Stimulated activated CD4-positive, alpha-beta T cell treated with anti-CD3 and anti-CD28 coated beads, Interleukin-1b, Interleukin-23, amount 100 ng/mL, for 4 hours (primary cell): ENCODE data around the gene CRLF1.

Experiments
- DNase-seq, 2 donors: peaks; one replicate each; pipeline ENCODE4 v3.0.0-alpha.2; 2020; ENCODE audit warnings: low read depth in 2 of 2

The CRLF1 gene

DNA sequence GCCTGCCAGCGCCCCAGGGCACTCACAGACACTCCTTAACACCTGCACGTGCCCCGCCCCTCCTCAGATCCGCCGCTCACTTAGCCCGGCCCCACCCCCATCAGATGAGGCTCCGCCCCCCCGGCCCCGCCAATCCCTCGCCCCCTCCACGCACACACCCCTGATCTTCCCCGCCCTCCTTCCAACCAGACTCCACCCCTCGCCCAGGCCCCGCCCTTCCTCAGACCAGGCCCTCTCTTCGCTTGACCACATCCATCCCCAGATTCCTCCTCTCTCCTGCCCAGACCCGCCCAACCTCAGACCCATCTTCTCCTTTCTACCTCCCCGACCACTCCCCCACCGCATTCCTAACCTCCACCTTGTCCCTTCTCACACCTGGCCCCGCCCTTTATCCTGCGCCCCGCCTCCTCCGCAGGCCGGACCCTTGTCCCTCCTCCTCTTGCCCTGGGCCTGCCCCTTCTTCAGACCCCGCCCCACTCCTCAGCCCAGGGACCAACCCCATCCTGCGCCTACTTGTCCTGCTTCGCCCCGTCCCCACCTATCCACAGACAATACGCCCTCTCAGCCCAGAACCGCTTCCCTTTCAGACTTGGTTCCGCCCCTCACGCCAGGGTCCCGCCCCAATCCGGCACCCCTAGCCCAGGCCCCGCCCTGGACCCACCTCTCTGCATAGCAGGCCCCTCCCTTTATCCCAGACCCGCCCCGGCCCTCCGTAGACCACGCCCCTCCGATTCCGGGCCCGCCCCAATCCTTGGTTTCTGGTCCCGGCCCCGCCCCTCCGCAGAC, 29.8 kb upstream of the CRLF1 start:
- DNase-seq = peak; percentile 99 to 100

DNA sequence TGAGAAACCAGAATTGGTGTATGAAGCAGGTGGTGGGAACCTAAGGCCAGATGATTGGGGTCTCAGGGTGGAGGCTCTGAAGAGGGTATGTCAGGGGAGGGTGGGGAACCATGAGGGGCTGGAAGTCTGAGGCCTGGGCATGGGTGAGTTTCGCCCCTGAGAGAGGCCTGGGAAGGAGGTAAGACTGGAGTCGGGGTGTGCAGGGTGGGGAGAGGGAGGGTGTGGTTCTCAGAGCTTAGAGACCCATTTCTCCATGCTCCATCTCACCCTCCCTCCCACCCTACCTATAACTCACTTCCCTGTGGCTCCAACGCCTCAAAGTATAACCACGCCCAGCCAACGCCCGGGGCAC, 29.2 kb upstream of the CRLF1 start:
- DNase-seq = no peak

DNA sequence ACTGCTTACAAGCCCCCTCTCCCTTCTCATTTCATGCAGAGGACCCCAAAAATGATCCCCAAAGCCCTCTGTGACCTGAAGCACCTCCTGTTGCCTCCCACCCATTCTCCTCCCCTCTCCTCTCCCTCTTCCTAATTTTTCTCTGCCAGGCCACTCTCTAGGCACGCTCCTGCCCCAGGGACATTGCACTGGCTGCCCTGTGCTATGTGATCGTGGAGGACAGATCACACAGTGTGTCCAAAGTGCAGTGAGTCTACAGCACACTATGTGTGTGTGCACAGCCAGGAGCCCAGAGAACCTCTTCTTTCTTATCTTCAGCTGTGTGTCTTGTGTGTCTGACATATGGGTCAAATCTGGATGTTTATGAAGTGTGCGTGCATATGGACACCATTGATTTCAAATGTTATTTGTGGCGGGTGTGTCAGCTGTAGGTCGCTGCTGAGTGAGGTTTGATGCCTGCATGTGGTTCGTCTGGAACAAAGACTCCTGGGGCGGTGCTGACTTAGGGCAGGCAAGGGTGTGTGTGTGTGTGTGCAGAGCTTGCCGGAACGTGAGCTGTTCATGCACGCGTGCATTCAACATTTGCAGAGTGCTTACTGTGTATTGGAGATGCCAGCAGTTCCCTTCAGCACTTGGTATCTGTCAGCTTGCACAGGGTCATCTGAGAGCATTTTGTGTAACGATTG, 28.2 kb upstream of the CRLF1 start:
- DNase-seq = no peak

DNA sequence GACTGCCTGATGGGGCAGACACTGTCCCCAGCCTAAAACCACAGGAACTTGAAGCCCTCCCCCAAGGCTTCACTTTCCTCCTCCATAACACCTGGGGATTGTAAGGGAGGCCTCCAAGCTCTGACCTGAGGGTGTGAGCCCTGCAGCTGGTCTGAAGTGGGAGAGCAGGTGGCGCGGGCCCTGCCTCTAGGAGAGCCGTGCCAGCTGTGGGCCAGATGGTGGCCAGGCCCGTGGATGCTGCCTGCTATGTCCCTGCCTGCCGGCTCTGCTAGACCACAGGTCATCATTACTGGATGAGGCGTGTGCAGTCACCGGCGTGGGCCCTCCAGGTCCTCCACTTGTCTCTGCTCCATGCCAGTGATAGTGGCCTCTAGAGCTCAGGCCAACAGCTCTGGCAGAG, 26.7 kb upstream of the CRLF1 start:
- no peak for DNase-seq

DNA sequence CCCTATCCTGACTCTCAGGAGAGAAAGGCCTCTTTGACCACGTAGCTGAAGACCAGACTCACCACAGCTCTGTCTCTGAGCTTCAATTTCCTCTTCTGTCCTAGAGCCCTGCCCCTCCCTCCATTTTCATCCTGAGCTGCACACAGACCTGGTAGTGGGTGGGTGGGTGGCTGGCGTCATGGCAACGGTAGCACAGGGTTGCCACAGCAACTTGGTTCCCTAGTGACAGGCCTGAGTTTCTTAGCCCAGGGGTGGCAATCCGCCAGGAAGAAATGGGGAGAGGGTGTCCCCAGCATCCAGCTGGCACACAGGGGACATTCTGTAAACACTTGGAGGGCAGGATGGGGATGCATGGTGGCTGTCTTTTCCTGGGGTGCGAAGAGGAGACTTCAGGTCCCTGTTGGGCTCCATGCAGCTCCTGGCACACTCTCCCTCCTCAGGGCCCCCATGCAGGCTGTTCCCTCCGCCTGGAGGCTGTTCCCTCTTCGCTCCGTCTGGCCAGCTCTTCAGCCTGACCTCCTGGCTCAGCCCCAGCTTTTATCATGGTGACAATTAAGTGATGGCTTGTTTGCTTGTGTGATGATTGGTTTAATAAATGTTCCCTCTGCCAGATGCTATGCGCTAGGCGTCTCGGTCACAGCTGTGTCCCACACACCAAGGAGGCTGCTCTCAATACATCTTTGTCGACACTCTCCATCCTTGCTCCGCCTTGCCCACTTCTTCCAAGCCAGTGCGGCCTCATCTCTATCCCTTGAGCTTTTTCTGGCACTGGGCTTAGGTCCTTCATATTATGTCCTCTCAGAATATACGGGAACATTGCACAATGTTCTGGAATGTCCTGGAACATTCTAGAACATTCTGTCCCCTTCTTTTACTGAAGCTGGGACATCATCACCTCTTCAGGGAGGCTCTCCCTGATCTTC, 22.8 kb upstream of the CRLF1 start:
- DNase-seq = no peak

DNA sequence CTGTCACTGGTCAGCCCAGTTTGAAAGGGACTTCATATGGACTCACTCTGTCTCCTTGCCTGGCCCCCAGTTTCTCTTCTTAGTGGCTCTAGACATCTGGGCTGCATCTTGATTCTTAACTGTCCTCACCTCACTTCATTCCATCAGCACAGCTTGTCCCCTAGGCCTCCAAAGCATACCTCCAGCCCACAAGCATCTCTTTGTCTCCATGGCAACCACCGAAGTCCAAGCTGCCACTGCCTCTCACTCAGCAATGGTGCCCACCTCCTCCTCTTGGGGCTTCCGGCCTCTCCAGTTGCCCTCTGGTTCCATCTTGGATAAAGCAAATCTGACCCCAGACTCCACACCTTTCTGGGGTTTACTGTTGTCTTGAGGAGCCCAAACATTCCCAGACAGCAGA, 20.3 kb upstream of the CRLF1 start:
- no peak for DNase-seq

DNA sequence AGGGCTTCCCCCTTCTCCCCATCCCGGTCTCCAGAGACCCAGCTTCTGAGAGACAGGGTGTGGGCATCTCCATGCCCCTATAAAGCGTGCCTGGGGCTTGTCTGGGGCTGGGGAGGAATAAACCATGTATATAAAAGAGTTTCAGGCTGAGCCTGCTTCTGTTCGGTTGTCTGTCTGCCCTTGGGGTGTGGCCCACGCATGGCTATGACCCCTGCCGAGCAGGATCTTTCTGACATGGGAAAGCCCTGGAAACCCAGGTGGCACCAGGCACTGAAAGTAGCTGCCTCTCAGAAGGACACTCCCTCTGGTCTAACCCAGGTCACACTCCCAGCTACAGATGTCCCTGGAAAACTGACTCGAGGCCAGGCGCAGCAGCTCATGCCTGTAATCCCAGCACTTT, 14.3 kb upstream of the CRLF1 start:
- DNase-seq = no peak

DNA sequence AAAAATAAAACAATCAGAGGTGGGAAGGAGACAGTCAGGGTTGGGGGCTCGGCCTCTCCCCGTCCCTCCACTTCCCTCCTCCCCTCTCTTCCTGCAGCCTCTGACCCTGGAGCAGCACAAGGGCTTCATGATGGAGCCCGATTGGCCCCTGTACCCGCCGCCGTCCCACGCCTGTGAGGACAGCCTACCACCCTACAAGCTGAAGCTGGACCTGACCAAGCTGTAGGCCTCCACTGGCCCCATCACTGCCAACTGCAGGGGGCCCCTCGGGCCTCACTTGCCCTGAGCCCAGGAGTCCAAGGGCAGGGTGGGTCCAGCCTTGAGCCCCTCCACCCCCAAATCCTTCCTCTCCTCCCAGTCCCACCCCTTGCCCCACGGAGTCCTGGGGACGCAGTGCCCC, 13.7 kb upstream of the CRLF1 start:
- DNase-seq = no peak

DNA sequence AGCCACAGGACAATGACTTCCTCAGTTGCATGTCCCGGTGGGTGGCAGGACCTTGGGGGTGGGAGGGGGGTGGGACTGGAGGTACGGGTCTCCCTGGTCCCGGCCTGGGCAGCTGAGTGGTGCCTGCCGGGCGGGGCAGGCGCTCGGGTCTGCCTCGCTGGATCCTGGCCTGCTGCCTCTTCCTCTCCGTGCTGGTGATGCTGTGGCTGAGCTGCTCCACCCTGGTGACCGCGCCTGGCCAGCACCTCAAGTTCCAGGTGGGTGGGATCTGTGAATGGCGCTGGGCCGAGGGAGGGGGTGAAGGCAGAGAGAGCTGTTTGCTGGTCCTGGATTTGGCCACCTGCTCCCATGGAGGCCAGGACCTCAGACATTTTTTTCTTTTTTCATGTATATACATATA, 11.6 kb upstream of the CRLF1 start:
- no peak for DNase-seq

DNA sequence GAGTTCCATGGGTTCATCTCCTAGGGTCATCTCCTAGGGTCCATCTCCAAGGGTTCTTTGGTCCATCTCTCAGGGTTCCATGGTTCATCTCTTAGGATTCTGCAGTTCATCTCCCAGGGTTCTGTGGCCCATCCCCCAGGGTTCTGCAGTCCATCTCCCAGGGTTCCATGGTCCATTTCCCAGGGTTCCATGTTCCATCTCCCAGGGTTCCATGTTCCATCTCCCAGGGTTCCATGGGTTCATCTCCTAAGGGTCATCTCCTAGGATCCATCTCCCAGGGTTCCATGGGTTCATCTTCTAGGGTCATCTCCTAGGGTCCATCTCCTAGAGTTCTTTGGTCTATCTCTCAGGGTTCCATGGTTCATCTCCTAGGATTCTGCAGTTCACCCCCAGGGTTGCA, 11.0 kb upstream of the CRLF1 start:
- DNase-seq = no peak

DNA sequence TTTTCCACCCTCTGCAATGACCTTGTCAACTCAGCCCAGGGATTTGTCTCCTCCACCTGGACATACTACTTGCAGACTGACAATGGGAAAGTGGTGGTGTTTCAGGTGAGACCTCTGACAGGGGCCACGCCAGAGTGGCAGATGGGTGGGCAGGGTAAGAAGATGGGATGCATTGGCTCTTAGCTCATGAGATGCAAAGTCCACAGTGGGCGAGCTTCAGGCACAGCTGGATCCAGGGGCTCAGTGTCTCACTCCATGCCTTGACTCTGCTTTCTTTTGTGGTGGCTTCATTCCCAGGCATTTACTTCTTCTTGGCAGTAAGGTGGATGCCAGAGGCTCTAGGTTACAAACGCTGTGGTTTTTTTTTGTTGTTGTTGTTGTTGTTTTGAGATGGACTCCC, 9.4 kb upstream of the CRLF1 start:
- no peak for DNase-seq

DNA sequence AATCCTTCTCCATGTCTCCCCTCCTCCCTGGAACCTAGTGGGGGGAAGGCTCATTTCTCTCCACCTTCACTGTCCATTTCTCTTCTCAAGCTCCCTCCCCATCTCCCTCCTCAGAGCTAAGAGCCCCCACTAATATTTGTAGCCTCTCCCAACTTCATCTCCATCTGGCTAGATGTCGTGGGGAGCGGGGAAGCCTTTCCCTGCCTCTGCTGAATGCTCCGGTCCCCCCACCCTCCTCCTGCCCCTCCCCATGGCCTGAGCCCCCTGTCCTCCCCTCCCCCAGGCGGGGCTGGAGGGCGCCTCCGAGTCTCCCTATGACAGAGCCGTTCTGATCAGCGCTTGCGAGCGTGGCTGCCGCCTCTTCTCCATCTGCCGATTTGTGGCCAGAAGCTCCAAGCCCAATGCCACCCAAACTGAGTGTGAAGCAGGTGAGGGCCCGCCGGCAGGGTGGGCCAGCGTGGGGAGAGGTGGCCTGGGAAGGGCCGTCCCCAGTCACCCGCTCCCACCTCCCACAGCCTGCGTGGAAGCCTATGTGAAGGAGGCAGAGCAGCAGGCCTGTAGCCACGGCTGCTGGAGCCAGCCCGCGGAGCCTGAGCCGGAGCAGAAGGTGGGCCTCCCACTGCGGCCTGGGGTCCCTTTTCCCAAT, 7.1 kb upstream of the CRLF1 start:
- DNase-seq = no peak

DNA sequence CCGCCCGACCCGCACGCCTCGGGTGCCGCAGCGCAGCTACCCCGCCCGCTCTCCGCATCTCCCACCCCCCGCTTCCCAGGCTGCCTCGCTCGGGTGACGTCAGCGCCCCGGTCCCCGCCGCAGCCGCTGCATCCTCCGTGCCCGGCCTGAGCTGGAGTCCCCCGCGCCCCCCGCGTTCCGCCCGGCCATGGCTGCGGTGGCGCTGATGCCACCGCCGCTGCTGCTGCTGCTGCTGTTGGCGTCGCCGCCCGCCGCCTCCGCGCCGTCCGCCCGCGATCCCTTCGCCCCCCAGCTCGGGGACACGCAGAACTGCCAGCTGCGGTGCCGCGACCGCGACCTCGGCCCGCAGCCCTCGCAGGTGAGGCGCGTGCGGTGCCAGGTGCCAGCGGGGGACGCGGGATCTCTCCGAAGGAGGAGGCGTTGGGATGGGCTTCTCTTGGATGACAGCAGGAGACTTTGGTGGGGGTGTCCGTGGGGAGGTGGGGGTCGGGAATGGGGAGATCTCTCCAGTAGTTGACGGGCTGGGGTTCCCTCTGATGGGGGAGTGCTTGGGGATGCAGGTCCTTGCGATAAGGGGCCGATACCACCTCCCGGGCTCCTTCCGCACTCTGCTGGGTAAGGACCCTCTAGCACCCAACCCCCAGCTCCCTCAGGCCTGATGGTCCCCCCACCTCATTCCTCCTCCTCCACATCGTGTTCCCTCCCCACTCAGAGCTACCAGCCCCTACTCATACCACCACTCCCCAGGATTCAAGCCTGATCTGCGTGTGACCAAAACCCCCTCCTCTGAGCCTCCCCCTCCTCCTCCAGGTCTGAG, 6.4 kb upstream of the CRLF1 start, which contains the start of gene TMEM59L:
TSS of gene TMEM59L (plus strand) at position 99 of the 817 bp plus-strand sequence. CDS start at position 188, 89 bp downstream.
- DNase-seq = peak in 1 of 2 donors; percentile 47

DNA sequence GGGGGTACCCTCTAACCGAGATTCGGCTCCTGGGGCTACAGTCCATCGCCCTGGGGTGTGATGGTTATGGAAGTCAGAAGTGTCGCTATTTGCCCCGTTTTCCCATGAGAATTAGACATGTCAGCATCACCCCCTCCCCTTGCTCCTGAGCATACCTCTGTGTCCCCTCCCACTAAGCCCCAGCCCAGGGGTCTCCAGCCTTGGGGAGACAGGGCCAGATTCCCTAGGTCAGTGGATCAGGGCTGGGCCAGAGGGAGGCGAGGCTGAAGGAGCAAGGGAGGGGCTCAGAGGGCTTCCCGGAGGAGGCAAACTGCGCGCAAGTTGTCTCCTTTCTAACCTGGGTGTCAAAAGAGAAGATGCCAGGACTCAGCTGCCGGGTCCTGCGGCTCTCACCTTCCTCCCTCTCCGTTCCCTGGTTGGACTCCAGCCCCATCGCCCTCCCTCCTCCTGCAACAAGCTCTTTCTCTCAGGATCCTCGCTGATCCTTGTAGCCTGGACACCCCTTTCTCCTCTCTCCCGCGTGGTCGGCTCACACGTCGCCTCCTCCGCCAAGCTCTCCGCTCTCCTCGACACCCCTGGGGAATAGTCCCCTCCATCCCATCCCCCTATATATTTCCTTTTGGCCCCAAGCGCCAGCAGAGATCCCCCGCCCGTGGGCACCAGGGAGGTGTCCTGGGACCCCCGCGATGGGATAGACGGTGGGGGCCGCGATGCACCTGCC, 5.6 kb upstream of the CRLF1 start:
- no peak for DNase-seq

DNA sequence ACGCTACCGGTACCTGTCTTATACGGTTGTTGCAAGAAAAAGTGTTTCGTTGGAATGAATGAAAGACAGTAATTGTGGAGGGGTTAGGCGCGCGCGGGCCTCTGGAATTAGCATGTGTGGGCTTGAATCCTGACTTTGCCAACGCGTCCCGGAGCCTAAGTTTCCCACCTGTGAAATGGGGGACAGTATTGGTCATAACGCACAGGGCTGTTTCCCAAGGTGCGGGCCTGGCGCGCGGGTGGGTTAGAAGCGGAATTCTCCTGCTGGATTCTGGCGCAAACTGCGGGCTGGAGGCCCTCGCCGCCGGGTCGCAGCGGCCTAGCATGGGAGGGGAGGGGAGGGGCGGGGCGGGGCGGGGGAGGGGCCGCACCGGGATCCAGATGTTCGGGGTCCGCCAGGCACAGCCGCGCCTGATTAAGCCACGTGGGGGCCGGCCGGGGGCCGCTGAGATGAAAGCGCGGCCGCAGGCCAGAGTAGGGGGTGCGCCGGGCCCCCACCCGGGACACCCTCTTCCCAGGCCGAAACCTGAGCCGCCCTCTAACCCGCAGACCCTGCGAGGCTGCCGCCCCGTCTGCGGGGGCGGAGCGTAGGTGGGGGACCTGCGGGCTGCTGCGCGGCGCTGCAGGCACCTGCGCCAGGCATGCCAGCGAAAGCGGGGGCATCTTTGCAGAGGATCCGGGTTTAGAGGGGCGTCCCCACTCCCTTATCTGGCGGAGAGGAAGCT, 4.9 kb upstream of the CRLF1 start:
- no peak for DNase-seq

DNA sequence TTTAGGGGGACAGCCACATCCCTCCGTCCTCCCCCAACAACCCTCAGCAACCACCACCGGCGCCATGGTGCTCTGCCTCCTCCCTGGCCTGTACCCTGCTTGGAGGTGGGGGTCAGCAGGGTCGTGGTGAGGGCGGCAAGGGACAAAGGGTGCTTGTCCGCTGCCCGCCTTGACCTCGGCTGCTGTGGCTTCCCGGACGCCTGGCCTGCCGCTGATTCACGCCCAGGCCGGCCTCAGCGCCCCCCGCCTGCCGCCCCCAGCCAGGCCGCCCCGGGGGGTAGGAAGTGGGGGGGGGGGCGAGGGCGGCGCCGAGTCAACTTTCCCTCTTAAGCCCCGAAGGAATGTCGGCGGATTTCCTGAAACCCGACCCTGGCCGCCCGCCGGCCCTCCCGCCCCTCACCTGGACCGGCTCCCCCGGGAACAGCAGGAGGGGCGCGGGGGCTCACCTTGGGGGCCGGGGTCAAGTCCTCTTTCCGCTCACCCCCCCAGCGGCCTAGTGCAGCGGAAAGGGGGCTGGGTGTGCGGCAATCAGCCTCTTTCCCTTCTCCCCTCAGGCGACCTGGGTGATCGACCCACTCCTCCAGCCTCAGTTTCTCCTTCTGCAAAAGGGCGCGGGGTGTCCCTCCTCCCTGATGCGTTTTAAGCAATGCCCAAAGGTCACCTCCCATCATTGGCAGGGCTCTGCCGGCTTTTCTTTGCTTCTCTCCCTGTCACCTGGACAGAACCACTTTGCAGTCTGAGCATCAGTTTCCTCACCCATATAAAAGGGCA, 4.1 kb upstream of the CRLF1 start:
- DNase-seq = no peak

DNA sequence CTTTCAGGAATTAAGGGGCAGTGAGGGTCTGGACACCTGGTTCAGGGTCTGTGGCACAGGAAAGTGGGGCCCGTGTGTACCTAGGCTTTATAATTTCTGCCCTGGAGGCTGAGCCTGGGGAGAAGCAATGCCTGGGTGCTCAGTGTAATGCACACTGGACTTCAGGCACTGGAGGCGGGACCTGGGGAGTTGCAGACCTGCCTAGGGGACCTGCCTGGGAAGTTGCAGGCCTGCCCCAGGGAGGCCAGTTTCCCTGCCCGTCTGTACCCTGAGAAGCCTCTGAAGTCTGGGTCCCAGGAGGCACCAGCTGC, 3.6 kb upstream of the CRLF1 start:
- DNase-seq = no peak

DNA sequence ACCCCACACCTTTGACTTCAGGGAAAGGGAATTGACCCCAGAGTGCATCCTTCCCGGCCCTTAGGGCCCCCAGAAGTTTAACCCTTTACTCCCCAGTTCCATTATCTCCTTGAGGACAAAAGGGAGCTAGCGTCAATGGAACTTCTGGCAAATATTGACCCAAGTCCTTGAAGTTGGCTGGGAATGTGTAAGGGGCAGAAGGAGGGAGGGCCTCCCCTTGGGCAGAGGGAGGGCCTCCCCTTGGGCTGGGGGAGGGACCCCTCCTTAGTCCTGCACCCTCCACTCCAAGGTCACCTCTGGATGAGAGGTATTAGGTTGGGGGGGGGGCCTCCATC, 3.1 kb upstream of the CRLF1 start:
- DNase-seq = no peak
